Keratinocyte (primary cell): Measurements from ENCODE around the gene TLE1. TPM values are rescaled to one million over a fixed set of nuclear protein-coding genes. Genes with fewer than 3 reads are reported as not detected.

ENCODE experiments used
- DNase-seq: peaks from one replicate; pipeline ENCODE4 v3.0.0-alpha.2; 2011; ENCODE audit warnings: low read depth, missing footprints, low spot score
- FAIRE-seq: peaks from 2 replicates; lab custom pipeline; 2011; peaks lifted over from hg19 to GRCh38; lab: Jason Lieb, UNC
- H2AFZ ChIP-seq: 2 replicates; pipeline ENCODE4 v1.6.0; 2012; ENCODE audit warnings: low read length, control low read depth, inconsistent platforms; ENCODE audit not compliant: control insufficient read depth
- H3K27ac ChIP-seq: 2 replicates; pipeline ENCODE4 v1.5.1; 2011; ENCODE audit warnings: low read length; ENCODE audit not compliant: control insufficient read depth, insufficient read depth
- H3K27me3 ChIP-seq: 3 replicates; pipeline ENCODE4 v1.6.0; 2011; ENCODE audit warnings: low read length; ENCODE audit not compliant: control insufficient read depth, insufficient read depth; ENCODE audit errors: extremely low read depth
- H3K36me3 ChIP-seq, 2 experiments: 2 replicates in 1 of 2; 3 replicates in 1 of 2; pipeline ENCODE4 v1.5.1; 2011; ENCODE audit warnings: low read length in 2 of 2, mild to moderate bottlenecking in 1 of 2; ENCODE audit not compliant: control insufficient read depth in 2 of 2, insufficient read depth in 2 of 2; ENCODE audit errors: extremely low read depth in 1 of 2
- H3K4me1 ChIP-seq: 3 replicates; pipeline ENCODE4 v1.5.1; 2011; ENCODE audit warnings: low read length; ENCODE audit not compliant: control insufficient read depth, insufficient read depth; ENCODE audit errors: extremely low read depth
- H3K4me2 ChIP-seq: 3 replicates; pipeline ENCODE4 v1.6.0; 2011; ENCODE audit warnings: low read depth, low read length; ENCODE audit not compliant: control insufficient read depth, insufficient read depth; ENCODE audit errors: extremely low read depth
- H3K4me3 ChIP-seq, 3 experiments: fragments of 200-600 bp in 1 of 3; sonication (generic) in 1 of 3; 2 replicates in 2 of 3; 3 replicates in 1 of 3; pipeline ENCODE4 v1.5.1; 2011 to 2016; ENCODE audit warnings: low read length in 3 of 3, mild to moderate bottlenecking in 3 of 3, control low read depth in 2 of 3, inconsistent platforms in 1 of 3, low read depth in 1 of 3, mixed read lengths in 1 of 3, mixed run types in 1 of 3, moderate library complexity in 1 of 3; ENCODE audit not compliant: control insufficient read depth in 2 of 3, insufficient read depth in 2 of 3; ENCODE audit errors: extremely low read depth in 1 of 3
- H3K79me2 ChIP-seq: 2 replicates; pipeline ENCODE4 v1.6.0; 2012; ENCODE audit warnings: low read length; ENCODE audit not compliant: control insufficient read depth, insufficient read depth
- H3K9ac ChIP-seq: 3 replicates; pipeline ENCODE4 v1.6.0; 2011; ENCODE audit warnings: low read length; ENCODE audit not compliant: control insufficient read depth, insufficient read depth; ENCODE audit errors: extremely low read depth
- H3K9me1 ChIP-seq: 3 replicates; pipeline ENCODE4 v1.6.0; 2011; ENCODE audit warnings: low read length; ENCODE audit not compliant: control insufficient read depth, insufficient read depth; ENCODE audit errors: extremely low read depth
- H3K9me3 ChIP-seq: 2 replicates; pipeline ENCODE4 v1.5.1; 2012; ENCODE audit warnings: low read depth, low read length; ENCODE audit not compliant: control insufficient read depth
- H4K20me1 ChIP-seq: 3 replicates; pipeline ENCODE4 v1.6.0; 2011; ENCODE audit warnings: low read length; ENCODE audit not compliant: control insufficient read depth, insufficient read depth; ENCODE audit errors: extremely low read depth
- EZH2 ChIP-seq: IDR thresholded peaks from one replicate; pipeline ENCODE4 v1.6.1; 2012; ENCODE audit warnings: inconsistent platforms, mild to moderate bottlenecking, low read length, moderate library complexity
- dilution Hi-C: fragments of 300-500 bp; cut with MboI; formaldehyde crosslinking; loops from one replicate; pipeline ENCODE4 v1.7.0; 2020; ENCODE audit warnings: low sequenced_read_pairs; ENCODE audit not compliant: extremely low pct_ligation_motif_present
- polyA plus RNA-seq, 5 experiments: library from polyadenylated mRNA; depleted of rRNA in 3 of 5; stranded (reverse) in 3 of 5; stranded (forward) in 1 of 5; unstranded in 1 of 5; fragments of >200 nt; gene quantifications; 1 replicate in 1 of 5; 2 replicates in 3 of 5; 3 replicates in 1 of 5; pipeline versions ENCODE4 v1.2.1 to v1.2.3, GENCODE V29; 2011 to 2012; ENCODE audit warnings: missing spikeins in 2 of 5, low read depth in 1 of 5, low replicate concordance in 1 of 5
- TF ChIP-seq, protein P1 (sequence below), 3 experiments: IDR thresholded peaks in 1 of 3; conservative IDR thresholded peaks in 1 of 3; optimal IDR thresholded peaks in 1 of 3; 2 replicates in 2 of 3; 3 replicates in 1 of 3; pipeline versions ENCODE3 to v1.5.1; 2011; ENCODE audit warnings: low read length in 3 of 3, mild to moderate bottlenecking in 3 of 3, moderate library complexity in 2 of 3, control low read depth in 1 of 3, inconsistent platforms in 1 of 3; ENCODE audit not compliant: insufficient read depth in 2 of 3; ENCODE audit errors: extremely low read depth in 1 of 3

The TLE1 gene
- polyA plus RNA-seq, 1 donor (not counting 4 experiments of a cell fraction or from before 2014, with no cell fraction given) = 29.6 TPM

DNA sequence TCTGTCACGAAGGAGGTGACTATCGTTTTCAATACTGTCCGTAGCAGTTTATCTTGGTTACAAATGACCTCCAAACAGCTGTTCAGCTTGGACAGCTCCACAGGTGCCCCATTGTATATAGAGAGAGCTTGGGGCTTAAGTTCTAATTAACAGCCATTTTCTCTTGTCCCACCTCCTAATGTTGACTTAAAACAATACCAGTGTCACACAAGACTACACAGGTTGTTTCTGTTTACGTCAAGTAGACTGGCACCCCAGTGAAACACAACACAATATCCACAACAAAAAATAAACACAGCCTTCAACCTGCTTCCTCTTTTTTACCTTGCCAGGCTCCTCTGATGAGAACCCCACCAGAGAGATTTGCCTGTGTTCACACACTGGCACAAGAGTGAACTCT, 39.8 kb upstream of the TLE1 start:
- no peaks in the 10 kb centered on the region for H3K4me1 ChIP-seq
- H2AFZ ChIP-seq = no peak overlapping the region
- H3K4me3 ChIP-seq = no peak overlapping the region
- no peaks in the 10 kb centered on the region for H3K79me2 ChIP-seq
- H3K36me3 ChIP-seq = no peaks in the 10 kb centered on the region
- dilution Hi-C loops = no loop called here
- no peak overlapping the region for H3K27ac ChIP-seq
- no peaks in the 10 kb centered on the region for H3K27me3 ChIP-seq
- H3K9me3 ChIP-seq = no peaks in the 10 kb centered on the region
- TF ChIP-seq, protein P1, sequence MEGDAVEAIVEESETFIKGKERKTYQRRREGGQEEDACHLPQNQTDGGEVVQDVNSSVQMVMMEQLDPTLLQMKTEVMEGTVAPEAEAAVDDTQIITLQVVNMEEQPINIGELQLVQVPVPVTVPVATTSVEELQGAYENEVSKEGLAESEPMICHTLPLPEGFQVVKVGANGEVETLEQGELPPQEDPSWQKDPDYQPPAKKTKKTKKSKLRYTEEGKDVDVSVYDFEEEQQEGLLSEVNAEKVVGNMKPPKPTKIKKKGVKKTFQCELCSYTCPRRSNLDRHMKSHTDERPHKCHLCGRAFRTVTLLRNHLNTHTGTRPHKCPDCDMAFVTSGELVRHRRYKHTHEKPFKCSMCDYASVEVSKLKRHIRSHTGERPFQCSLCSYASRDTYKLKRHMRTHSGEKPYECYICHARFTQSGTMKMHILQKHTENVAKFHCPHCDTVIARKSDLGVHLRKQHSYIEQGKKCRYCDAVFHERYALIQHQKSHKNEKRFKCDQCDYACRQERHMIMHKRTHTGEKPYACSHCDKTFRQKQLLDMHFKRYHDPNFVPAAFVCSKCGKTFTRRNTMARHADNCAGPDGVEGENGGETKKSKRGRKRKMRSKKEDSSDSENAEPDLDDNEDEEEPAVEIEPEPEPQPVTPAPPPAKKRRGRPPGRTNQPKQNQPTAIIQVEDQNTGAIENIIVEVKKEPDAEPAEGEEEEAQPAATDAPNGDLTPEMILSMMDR (optimal IDR thresholded peaks at IDR 0.05 in 1 of 3, IDR thresholded peaks at IDR 0.05 in 1 of 3, conservative IDR thresholded peaks at IDR 0.05 in 1 of 3; ENCODE audit: extremely low read depth in 1 of 3, insufficient read depth in 2 of 3, low read length in 3 of 3) = no peak
- H3K9me1 ChIP-seq = no peaks in the 10 kb centered on the region
- no peaks in the 10 kb centered on the region for H4K20me1 ChIP-seq
- no peak for FAIRE-seq
- no peak overlapping the region for H3K9ac ChIP-seq
- H3K4me2 ChIP-seq = no peak overlapping the region
- DNase-seq = no peak

DNA sequence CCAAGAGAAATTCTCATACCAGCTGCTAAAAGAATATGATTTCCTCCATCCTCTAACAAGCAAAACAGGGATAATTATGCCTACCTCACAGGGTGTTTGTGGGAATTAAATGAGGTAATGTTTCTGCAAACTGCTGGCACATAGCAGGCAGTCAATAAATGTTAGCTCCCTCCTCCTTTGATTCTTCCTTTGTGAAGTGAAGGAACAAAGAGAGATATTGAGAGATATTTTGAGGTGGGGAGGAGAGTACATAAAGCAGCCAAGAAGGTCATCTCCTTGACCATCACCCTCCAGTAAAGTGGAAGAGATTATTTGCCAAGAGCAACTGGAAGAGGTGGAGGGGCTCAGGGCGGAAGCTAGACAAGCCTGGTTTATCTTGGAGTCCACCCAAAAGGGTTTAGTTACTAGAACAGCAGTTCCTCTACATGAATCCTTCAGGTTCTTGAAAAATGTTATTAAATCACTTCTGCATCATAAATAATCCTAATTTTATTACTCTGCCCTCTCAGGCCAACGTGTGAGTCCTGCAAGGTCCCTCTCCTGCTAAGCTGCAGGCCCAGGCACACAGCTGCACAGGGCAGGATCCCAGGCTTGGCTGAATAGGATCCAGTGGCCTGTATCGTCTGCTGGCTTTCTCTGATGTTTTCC, 35.0 kb upstream of the TLE1 start:
- Histone ChIP-seq H3K4me1 (no peaks in the 10 kb centered on the region), H3K4me2 (no peak overlapping the region), H3K27ac (no peak overlapping the region), H4K20me1 (no peaks in the 10 kb centered on the region), H3K4me3 (no peak overlapping the region), H3K9me3 (no peaks in the 10 kb centered on the region), H3K79me2 (no peaks in the 10 kb centered on the region), H3K36me3 (no peaks in the 10 kb centered on the region), H3K9me1 (no peaks in the 10 kb centered on the region), H3K9ac (no peak overlapping the region), H3K27me3 (no peaks in the 10 kb centered on the region), H2AFZ (no peak overlapping the region)
- dilution Hi-C loops = no loop called here
- no peak for DNase-seq
- no peak for FAIRE-seq
- TF ChIP-seq, protein P1 (optimal IDR thresholded peaks at IDR 0.05 in 1 of 3, IDR thresholded peaks at IDR 0.05 in 1 of 3, conservative IDR thresholded peaks at IDR 0.05 in 1 of 3; ENCODE audit: extremely low read depth in 1 of 3, insufficient read depth in 2 of 3, low read length in 3 of 3) = no peak
- TF ChIP-seq EZH2 = no peak
